HL-60 (cell line): ENCODE data around the gene ACTR6.

ENCODE experiments used
- GABPA ChIP-seq: IDR thresholded peaks from 2 replicates; pipeline ENCODE4 v1.6.1; 2012; ENCODE audit warnings: low read depth
- POLR2AphosphoS5 ChIP-seq: IDR thresholded peaks from 2 replicates; pipeline ENCODE4 v1.6.1; 2012; ENCODE audit warnings: low read depth
- SPI1 ChIP-seq: IDR thresholded peaks from 2 replicates; pipeline ENCODE4 v1.6.1; 2012; ENCODE audit warnings: low read depth, mild to moderate bottlenecking, borderline replicate concordance
- TF ChIP-seq, protein P1 (sequence below): IDR thresholded peaks from one replicate; pipeline ENCODE4 v1.5.1; 2011; ENCODE audit warnings: low read length, control low read depth, inconsistent platforms; ENCODE audit not compliant: insufficient read depth
- TF ChIP-seq, protein P2 (sequence below): IDR thresholded peaks from 2 replicates; pipeline ENCODE4 v1.6.1; 2012; ENCODE audit warnings: low read depth; ENCODE audit not compliant: insufficient replicate concordance

DNA sequence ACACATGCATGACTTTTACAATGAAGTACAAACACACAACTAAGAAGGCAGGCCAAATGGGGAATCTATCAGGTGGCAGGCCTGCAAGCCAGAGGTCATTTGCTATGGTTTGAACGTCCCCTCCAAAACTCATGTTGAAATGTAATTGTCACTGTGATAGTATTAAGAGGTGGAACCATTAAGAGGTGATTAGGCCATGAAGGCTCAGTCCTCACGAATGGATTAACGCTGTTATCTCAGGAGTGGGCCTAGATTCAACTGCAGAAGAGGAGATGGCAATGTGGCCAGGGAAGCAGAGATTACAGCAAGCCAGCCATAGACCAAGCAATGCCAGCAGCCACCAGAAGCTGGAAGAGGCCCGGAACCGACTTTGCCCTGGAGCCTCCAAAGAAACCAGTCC lies 13.5 kb upstream of the ACTR6 start:
- TF ChIP-seq, protein P1, sequence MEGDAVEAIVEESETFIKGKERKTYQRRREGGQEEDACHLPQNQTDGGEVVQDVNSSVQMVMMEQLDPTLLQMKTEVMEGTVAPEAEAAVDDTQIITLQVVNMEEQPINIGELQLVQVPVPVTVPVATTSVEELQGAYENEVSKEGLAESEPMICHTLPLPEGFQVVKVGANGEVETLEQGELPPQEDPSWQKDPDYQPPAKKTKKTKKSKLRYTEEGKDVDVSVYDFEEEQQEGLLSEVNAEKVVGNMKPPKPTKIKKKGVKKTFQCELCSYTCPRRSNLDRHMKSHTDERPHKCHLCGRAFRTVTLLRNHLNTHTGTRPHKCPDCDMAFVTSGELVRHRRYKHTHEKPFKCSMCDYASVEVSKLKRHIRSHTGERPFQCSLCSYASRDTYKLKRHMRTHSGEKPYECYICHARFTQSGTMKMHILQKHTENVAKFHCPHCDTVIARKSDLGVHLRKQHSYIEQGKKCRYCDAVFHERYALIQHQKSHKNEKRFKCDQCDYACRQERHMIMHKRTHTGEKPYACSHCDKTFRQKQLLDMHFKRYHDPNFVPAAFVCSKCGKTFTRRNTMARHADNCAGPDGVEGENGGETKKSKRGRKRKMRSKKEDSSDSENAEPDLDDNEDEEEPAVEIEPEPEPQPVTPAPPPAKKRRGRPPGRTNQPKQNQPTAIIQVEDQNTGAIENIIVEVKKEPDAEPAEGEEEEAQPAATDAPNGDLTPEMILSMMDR: no peak
- TF ChIP-seq POLR2AphosphoS5 (no peak), GABPA (no peak), SPI1 (no peak)
- TF ChIP-seq, protein P2, sequence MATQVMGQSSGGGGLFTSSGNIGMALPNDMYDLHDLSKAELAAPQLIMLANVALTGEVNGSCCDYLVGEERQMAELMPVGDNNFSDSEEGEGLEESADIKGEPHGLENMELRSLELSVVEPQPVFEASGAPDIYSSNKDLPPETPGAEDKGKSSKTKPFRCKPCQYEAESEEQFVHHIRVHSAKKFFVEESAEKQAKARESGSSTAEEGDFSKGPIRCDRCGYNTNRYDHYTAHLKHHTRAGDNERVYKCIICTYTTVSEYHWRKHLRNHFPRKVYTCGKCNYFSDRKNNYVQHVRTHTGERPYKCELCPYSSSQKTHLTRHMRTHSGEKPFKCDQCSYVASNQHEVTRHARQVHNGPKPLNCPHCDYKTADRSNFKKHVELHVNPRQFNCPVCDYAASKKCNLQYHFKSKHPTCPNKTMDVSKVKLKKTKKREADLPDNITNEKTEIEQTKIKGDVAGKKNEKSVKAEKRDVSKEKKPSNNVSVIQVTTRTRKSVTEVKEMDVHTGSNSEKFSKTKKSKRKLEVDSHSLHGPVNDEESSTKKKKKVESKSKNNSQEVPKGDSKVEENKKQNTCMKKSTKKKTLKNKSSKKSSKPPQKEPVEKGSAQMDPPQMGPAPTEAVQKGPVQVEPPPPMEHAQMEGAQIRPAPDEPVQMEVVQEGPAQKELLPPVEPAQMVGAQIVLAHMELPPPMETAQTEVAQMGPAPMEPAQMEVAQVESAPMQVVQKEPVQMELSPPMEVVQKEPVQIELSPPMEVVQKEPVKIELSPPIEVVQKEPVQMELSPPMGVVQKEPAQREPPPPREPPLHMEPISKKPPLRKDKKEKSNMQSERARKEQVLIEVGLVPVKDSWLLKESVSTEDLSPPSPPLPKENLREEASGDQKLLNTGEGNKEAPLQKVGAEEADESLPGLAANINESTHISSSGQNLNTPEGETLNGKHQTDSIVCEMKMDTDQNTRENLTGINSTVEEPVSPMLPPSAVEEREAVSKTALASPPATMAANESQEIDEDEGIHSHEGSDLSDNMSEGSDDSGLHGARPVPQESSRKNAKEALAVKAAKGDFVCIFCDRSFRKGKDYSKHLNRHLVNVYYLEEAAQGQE: no peak
